HG03060 (cell line): Measurements from ENCODE around the gene PELI3.
"Not testable (repeated sequence)": the region's sequence is repeated elsewhere in the genome, so short reads cannot be mapped to it uniquely, and the experiment has no call there.

Experiments used
- ATAC-seq: cut with Tn5 transposase; IDR thresholded peaks from one replicate; pipeline ENCODE4 v1.9.1; 2021; ENCODE audit warnings: low read depth, moderate number of reproducible peaks; ENCODE audit not compliant: unreplicated experiment

Gene PELI3, protein sequence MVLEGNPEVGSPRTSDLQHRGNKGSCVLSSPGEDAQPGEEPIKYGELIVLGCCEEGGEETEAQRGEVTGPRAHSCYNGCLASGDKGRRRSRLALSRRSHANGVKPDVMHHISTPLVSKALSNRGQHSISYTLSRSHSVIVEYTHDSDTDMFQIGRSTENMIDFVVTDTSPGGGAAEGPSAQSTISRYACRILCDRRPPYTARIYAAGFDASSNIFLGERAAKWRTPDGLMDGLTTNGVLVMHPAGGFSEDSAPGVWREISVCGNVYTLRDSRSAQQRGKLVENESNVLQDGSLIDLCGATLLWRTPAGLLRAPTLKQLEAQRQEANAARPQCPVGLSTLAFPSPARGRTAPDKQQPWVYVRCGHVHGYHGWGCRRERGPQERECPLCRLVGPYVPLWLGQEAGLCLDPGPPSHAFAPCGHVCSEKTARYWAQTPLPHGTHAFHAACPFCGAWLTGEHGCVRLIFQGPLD

DNA sequence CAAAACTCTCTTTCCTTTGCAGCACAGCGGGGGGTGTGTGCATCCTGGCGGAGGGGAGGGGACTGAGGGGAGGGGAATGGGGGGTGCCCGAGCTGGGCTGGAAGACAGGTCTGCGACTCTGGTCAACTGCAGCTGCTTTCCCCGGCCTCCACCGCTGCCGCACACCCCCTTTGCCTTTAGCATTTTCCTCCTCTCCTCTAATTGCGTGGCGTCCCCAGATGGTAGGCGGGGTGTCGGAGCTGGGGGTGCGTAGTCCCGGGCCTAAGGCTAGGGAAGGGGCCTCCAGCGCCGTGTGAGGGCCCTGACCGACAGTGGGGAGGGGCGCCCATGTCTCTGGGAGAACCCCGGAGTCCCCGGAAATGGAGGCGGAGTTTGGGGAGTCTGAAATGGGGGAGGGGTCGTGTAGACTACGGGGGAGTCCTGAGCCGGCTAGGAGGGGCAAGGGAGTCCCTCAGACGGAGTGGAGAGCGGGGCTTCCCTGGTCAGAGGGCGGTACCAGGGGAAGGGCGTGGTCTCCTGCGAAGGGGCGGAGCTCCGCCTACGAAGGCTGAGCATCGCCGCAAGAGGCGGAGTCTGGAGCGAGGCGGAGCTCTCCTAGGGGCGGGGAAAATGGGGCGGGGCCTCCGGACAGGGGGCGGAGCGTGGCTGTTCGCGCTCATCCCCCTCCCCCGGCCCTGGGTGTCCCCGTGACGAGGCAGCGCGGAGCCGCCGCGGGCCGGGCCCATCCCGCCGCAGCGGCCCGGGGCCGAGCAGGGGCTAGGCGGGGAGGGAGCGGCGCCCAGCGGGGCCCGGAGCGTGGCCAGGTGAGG is at the start of gene PELI3:
PELI3 (plus strand) TSS at position 681 of the 809 bp plus-strand sequence. CDS start 1,224 bp downstream, outside the sequence.
- no peak for ATAC-seq

DNA sequence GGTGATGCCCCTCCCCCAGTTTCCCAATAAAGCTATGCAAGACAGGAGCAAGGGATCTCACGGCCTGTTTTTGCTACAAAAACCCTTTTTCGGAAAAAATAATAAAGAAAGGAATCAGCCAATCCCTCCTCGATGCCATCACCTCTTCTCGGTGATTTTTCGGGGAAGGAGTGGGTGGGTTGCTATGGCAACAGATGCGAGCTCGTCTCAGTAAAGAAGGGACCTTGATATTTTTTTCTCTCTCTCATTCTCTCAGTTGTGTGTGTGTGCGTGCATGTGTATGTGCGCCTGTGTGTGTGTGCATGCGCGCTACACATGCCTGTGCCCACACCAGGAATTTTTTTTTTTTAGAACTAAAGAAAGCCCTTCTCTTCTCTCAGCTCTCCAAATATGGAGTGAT is 49.7 kb upstream of the PELI3 start:
- ATAC-seq, result no peak

DNA sequence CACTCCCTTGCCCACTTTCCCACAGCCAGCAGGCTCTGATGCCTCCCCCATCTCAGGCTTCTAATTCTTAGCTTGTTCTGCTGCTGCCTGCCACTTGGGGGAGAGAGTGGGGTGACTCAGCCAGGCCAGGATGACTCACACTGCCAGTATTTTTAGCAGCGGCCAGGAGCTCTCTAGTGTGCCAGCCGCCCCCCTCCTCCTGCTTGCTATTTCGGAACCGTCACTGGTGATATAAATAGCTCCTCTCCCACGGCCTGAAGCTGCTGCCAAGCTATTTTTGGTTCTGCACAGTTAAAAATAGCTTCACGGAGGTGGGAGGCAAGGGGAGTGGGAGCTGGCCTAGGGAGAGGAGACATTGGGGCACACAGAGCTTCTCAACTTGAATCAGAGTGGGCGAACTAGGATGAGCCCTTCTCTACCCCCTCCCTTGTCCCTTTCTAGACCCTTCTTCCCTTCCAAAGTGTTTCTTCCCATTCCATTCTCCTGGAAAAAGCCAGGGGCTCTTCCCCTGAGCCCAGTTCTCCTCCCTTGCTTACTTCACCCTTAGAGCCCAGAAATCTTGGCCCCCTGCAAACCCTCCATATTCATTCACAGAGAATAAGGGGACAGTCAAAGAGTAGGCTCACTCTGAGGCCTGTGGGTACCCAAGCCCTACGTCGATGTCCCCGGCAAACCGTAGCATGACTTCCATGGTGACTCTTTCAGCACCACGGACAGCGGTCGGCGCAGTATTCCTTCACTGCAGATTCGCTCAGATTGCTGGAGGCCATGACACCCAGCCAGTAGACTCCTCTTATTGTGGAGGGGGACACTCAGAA is 48.3 kb upstream of the PELI3 start:
- no peak for ATAC-seq

DNA sequence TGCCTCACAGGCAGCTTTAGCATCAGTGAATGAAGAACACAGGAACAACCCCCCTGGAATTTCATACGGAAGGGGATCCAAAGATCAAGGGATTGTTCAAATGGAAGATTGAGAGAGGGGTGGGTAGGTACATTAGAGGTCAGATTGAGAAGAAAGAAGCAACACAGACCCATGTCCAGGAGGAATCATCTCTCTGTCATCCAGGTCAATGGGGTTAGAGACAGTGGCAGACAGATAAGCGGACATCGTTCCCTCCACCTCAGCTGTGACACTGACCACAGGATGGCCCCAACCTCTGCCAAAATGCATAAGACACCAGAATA is 47.8 kb upstream of the PELI3 start:
- no peak for ATAC-seq

DNA sequence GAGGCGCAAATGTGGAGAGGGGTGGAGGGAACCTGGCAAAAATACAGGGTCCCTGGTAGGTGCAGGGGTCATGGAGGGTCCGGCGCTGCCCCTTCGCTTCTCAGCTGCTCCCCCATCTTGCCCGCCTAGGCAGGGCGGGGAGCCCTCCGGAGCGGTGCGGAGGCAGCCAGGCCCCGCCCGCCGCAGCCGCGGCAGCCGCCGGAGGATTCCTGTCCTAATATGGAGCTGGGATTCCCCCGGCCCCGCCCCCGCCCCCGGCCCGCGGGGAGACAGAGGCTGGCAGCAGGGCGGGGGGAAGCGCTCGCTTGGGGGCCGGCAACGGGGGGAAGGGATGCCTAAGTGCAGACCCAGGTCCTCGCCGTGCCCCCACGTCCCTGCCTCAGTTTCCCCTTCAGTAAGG is 46.9 kb upstream of the PELI3 start:
- ATAC-seq, result no peak

DNA sequence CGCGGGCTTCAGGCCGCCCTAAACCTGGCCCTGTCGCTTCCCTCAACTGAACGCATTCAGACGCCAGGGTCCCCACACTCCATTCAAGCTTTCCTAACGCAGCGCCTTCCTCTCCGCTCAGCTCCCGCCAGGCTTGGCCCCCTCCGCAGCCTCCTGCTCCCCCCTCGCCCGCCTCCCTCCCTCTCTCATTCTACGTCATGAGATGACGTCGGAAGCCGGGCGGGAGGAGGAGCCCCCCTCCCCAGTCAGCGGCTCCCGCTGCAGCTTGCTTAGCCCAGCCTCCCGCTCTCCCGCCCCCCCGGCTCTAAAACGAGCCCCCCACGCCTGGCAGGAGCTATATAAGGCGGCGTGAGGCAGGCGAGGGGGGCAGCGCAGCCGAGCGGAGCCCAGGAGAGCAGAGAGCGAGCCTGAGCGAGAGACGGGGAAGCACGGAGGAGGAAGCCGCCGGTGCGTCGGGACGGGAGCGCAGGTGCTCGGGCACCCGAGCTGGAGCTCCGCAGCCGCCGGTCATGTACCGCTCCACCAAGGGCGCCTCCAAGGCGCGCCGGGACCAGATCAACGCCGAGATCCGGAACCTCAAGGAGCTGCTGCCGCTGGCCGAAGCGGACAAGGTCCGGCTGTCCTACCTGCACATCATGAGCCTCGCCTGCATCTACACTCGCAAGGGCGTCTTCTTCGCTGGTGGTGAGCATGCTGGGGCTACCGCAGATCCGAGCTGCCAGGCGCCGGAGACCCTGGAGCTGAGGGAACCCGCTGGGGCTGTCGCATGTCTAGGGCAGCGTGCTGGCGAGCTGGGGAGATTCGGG is 45.8 kb upstream of the PELI3 start, which contains the start of gene NPAS4:
NPAS4 (plus strand) TSS at position 365 of the 806 bp plus-strand sequence; CDS start at position 510, 145 bp downstream.
- ATAC-seq, result no peak

DNA sequence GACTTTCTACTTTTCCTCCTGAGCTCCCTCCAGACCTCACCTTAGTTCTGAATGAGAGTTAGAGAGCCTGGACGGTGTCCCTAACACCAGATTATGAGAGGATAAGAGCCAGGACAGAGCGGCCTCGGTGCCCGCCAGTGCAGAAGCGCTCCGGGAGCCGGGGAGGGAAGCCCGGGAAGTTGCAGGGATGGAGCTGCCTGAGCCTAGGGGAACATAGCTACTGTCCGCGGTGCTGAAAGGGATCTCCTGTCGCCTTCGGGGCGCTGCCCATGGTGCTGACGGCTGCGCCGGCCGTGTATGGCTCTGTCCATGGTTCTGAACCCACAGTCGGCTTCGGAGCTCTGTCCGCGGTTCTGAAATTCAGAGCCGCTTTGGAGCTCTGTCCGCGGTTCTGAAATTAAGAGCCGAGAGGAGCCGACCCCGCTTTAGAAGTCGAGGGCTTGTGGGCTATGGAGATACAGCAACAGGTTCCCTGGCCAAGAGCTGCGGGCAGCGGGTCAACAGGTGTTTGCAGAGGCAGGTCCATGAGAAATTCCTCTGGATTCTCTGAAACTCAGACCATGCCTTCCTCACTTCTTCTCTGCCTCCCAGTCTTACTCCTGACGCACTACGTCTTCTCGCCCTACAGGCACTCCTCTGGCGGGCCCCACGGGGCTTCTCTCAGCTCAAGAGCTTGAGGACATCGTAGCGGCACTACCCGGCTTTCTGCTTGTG is 45.1 kb upstream of the PELI3 start:
- ATAC-seq, result no peak

DNA sequence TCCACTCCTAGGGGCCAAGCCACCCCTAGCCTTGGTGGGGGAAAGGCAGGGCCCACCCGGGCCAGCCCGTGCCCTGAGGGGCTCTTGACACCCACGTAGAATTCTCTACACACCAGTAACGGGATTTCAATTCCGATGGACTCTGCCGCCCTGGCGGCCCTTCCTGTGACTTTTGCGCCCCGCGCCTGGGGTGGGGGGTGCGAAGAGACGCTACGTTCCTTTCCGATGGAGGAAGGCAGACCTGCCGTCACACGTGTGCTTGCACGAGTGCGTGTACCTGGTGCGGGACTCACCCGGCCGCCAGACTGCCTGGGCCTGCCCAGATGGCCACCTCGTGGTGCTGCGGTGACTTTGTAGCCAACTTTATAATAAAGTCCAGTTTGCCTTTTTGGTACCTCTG is 40.4 kb upstream of the PELI3 start:
- ATAC-seq, result no peak

DNA sequence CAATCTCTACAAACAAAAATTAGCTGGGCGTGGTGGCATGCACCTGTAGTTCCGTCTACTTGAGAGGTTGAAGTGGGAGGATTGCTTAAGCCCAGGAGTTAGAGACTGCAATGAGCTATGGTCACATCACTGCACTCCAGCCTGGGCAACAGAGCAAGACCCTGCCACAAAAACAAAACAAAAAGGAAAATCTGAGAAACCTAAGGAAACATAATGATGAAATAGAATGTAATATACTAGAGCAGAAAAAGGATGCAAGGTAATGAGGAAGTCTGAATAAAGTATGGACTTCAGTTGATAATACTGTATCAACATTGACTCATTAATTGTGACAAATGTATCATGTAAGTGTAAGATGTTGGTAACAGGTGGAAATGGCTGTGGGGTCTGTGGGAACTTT is 37.8 kb upstream of the PELI3 start:
- ATAC-seq, result no peak

DNA sequence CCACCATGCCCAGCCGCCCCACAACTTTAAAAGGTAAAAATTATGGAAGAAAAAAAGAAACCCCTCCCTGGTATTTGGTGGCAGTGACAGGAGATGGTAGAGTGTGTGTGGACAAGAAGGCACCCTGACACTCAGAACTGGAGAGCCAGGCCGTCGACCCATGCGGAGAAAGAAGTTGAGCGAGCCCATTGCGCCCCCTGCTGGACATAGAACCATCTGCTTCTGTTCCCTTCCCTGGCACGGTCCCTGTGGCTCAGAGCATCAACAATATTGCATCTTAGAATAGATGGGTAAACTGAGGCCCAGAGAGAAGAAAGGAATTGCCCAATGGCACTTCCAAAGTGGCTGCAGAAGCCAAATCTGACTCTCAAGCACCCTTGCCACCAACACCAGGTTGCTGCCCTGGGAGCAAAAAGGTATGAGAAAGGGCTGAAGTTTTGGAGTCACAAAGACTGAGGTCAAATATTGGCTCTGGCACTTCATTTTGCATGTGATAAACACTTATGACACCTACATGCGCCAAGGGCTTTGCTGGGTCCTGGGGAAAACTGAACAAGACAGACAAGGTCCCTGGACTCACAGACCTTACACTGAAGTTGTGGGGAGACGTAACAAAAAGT is 36.6 kb upstream of the PELI3 start:
- no peak for ATAC-seq

DNA sequence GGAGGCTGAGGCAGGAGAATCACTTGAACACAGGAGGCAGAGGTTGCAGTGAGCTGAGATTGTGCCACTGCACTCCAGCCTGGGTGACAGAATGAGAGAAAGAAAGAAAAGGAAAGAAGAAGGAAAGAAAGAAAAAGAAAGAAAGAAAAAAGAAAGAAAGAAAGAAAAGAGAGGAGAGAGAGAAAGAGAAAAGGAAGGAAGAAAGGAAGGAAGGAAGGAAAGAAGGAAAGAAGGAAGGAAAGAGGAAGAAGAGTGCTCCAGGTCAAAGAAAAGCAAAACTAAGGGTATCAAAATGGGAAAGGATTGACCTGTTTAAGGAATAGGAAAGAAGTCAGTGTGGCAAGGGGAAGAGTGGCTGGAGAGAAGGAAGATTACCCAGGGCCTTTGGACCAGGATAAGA is 35.4 kb upstream of the PELI3 start:
- ATAC-seq, result not testable (repeated sequence)

DNA sequence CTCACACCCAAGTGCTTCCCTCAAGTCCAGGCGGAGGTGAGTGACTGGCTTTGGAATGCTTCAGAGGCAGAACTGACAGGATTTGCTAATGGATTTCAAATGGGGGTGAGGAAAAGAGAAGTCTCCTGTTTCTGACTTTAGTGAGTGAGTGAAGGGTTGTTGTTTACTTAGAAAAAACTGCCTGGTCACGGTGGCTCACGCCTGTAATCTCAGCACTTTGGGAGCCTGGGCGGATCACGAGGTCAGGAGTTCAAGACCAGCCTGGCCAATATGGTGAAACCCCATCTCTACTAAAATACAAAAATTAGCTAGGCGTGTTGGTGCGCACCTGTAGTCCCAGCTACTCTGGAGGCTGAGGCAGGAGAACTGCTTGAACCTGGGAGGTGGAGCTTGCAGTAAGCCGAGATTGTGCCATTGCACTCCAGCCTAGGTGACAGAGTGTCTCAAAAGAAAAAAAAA is 34.8 kb upstream of the PELI3 start:
- not testable (repeated sequence) for ATAC-seq

DNA sequence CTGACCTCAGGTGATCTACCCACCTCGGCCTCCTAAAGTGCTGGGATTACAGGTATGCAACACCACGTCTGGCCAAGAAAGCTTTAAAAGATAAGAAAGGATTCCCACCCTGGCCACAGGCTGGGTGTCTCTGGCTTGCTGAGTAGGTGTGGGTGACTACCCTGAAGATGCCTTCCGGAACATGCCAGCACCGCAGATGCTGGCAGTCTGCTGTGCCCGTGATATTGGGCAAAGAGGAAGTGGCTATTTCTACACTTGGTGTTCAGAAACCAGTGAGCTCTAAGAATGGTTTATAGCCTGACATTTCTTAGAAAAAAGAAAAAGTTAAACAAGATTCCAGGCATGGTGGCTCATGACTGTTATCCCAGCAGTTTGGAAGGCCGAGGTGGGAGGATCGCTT is 34.1 kb upstream of the PELI3 start:
- no peak for ATAC-seq

DNA sequence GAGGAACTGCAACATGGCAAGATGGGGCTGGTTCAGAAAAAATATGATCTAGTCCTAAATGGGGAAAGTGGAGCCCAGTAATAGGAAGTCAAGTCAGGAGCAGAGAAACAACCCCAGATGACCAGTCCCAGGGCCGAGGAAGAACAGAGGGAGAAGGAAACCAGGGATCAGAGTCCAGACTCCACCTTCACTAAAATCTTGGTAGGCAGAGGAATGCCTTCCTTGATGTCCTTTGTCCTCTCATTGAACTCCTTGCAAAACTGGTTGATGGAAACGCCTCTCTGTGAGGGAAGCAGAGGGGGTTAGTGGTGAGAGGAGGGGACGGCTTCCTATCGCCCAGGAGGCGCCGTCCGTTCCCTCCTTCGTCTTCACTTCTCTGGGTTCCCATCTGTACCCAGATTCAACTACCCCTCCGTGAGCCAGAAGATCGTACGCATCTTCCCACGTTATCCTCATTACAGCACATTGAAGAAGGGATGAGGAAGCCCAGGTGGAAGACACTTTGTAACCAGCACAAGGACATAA is 28.7 kb upstream of the PELI3 start:
- ATAC-seq, result no peak

DNA sequence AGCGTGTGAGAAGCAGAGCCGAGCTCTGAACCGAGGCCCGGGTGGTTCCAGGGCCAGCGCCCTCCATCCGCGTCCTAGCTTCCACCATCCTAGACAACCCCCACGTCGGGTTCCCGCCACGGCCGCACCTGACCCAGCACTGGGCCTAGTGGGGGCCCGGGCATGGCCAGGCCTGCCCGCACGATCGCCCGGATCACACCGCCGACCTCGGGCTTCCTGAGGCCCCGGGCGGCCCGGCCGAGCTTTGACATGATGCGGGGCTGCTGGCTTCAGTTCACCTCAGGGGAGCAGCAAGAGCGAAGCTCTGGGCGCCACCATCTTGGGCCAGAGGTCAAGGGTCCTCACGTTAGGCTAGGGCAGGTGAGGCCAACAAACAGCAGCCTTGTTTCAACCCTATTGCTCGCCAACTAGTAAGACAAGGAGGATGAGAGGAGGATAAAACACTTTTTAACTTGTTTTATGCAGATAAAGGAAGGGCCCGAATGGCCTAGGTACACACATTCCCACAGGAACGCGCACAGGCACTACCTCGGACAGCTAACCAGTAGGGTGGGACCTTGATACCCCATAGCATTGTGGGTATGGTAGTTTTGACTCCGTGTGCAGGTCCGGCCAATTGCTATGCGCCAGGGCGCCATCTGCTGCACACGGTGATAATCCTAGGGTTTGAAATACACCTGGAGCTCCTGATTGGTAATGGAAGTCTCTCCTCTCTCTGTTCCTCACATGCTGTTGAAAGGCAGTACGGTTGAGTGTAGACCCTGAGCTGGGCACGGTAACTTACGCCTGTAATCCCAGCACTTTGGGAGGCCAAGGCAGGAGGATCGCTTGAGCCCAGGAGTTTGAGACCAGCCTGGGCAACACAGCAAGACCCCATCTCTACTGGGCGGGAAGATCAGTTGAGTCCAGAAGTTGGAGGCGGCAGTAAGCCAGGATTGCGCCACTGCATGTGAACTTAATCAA is 27.9 kb upstream of the PELI3 start, which contains the start of gene MRPL11:
MRPL11 (minus strand) TSS at position 345 of the 963 bp plus-strand sequence; CDS start at position 251, 94 bp downstream.
- ATAC-seq, result peak; percentile 69

DNA sequence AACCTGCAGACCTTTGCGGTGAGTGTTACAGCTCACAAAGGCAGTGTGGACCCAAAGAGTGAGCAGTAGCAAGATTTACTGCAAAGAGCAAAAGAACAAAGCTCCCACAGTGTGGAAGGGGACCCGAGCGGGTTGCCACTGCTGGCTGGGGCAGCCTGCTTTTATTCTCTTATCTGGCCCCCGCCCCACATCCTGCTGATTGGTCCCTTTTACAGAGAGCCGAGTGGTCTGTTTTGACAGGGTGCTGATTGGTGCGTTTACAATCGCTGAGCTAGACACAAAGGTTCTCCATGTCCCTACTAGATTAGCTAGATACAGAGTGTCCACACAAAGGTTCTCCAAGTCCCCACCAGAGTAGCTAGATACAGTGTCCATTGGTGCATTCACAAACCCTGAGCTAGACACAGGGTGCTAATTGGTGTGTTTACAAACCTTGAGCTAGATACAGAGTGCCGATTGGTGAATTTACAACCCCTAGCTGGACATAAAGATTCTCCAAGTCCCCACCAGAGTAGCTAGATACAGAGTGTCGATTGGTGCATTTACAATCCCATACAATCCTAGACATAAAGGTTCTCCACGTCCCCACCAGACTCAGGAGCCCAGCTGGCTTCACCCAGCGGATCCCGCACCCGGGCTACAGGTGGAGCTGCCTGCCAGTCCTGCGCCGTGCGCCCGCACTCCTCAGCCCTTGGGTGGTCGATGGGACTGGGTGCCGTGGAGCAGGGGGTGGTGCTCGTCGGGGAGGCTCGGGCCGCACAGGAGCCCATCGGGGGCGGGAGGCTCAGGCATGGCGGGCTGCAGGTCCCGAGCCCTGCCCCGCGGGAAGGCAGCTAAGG is 26.4 kb upstream of the PELI3 start:
- not testable (repeated sequence) for ATAC-seq
